ENCODE data around the gene ANKRD22. TPM values are rescaled to one million over a fixed set of nuclear protein-coding genes. Genes with fewer than 3 reads are reported as not detected.
"Not testable (repeated sequence)": the region's sequence is repeated elsewhere in the genome, so short reads cannot be mapped to it uniquely, and the experiment has no call there.

ANKRD22 gene
- total and polyA plus RNA-seq, 7 experiments from 2014 or later, result 0.32 to 1.2 (median 0.48) TPM; not detected in 1

- no peak overlapping the region for H3K27ac ChIP-seq (ENCODE audit: low read depth, low read length)
- H3K27ac Mint-ChIP-seq, result no peak overlapping the region
- H3K27me3 Mint-ChIP-seq, result no peaks in the 10 kb centered on the region
- H3K4me3 Mint-ChIP-seq, result no peak overlapping the region
- H3K9me3 Mint-ChIP-seq, result no peaks in the 10 kb centered on the region
- peaks cover 33 to 90% (median 81%) of the 10 kb centered on the region in 7 donors for H3K4me1 Mint-ChIP-seq
- intact Hi-C loops (cut with micrococcal nuclease), result loop anchor here in 1 of 2 donors (1.0 kb wide), 2 partner anchors 8 to 11 kb away; no protein-coding TSS in a partner anchor
- CTCF ChIA-PET, result interaction anchor here (1.2 kb wide), 1 partner anchor 53 kb away, joined by 3 read pairs; no protein-coding TSS in a partner anchor
- ATAC-seq (no peak), DNase-seq (no peak)
- no peaks in the 10 kb centered on the region for H3K27me3 ChIP-seq (ENCODE audit: control insufficient read depth in 2 of 2, insufficient read depth in 2 of 2, low read length in 2 of 2)
- H3K36me3 Mint-ChIP-seq, result peaks cover 0 to 17% (median 0%) of the 10 kb centered on the region in 5 donors
- H3K9me3 ChIP-seq (ENCODE audit: control insufficient read depth in 2 of 3, low read length in 3 of 3), result no peaks in the 10 kb centered on the region
- POLR2A ChIA-PET, result interaction anchor here (1.4 kb wide), 1 partner anchor 13 kb away, joined by 3 read pairs; no protein-coding TSS in a partner anchor
- peaks cover 18 to 45% of the 10 kb centered on the region in 2 donors for H3K4me1 ChIP-seq (ENCODE audit: control insufficient read depth in 2 of 2, insufficient read depth in 2 of 2, low read length in 2 of 2)
- H3K4me3 ChIP-seq (ENCODE audit: low read length), result no peak overlapping the region
- H3K36me3 ChIP-seq (ENCODE audit: control insufficient read depth in 2 of 3, insufficient read depth in 3 of 3, low read length in 3 of 3), result peaks cover 0 to 3% (median under 1%) of the 10 kb centered on the region in 3 experiments
Measured at GRCh38 chr10:88888810-88889445, 37.3 kb upstream of the ANKRD22 start.

GRCh38 chr10:88886557-88886956, 34.9 kb upstream of the ANKRD22 start:
- POLR2A ChIA-PET, result interaction anchor here (0.6 to 1.2 kb wide), 3 partner anchors 9 to 532 kb away, joined by 3 to 4 read pairs (median 4); no protein-coding TSS in a partner anchor
- H3K4me1 Mint-ChIP-seq, result peaks cover 47 to 97% (median 93%) of the 10 kb centered on the region in 7 donors
- CTCF ChIA-PET, result interaction anchor here (0.9 to 1.1 kb wide), 2 partner anchors 14 to 48 kb away, joined by 3 read pairs; no protein-coding TSS in a partner anchor
- H3K36me3 Mint-ChIP-seq, result peaks cover 0 to 31% (median 4%) of the 10 kb centered on the region in 5 donors
- H3K9me3 Mint-ChIP-seq, result no peaks in the 10 kb centered on the region
- Histone ChIP-seq H3K36me3 (ENCODE audit: control insufficient read depth in 2 of 3, insufficient read depth in 3 of 3, low read length in 3 of 3) (no peaks in the 10 kb centered on the region), H3K27ac (ENCODE audit: low read depth, low read length) (no peak overlapping the region), H3K4me3 (ENCODE audit: low read length) (no peak overlapping the region), H3K9me3 (ENCODE audit: control insufficient read depth in 2 of 3, low read length in 3 of 3) (no peaks in the 10 kb centered on the region), H3K4me1 (ENCODE audit: control insufficient read depth in 2 of 2, insufficient read depth in 2 of 2, low read length in 2 of 2) (peaks cover 35 to 65% of the 10 kb centered on the region in 2 donors), H3K27me3 (ENCODE audit: control insufficient read depth in 2 of 2, insufficient read depth in 2 of 2, low read length in 2 of 2) (no peaks in the 10 kb centered on the region)
- no peak for ATAC-seq
- no peak for DNase-seq
- H3K4me3 Mint-ChIP-seq, result peak overlapping the region in 1 of 10 donors; percentile 14
- intact Hi-C loops (cut with micrococcal nuclease), result no loop called here
- H3K27me3 Mint-ChIP-seq, result no peaks in the 10 kb centered on the region
- no peak overlapping the region for H3K27ac Mint-ChIP-seq

GRCh38 chr10:88883448-88883809, 31.8 kb upstream of the ANKRD22 start:
- H3K4me1 Mint-ChIP-seq, result peaks cover 42 to 94% (median 81%) of the 10 kb centered on the region in 7 donors
- Histone ChIP-seq H3K9me3 (ENCODE audit: control insufficient read depth in 2 of 3, low read length in 3 of 3) (no peaks in the 10 kb centered on the region), H3K27ac (ENCODE audit: low read depth, low read length) (no peak overlapping the region), H3K4me3 (ENCODE audit: low read length) (no peak overlapping the region), H3K4me1 (ENCODE audit: control insufficient read depth in 2 of 2, insufficient read depth in 2 of 2, low read length in 2 of 2) (peaks cover 43 to 63% of the 10 kb centered on the region in 2 donors), H3K27me3 (ENCODE audit: control insufficient read depth in 2 of 2, insufficient read depth in 2 of 2, low read length in 2 of 2) (no peaks in the 10 kb centered on the region), H3K36me3 (ENCODE audit: control insufficient read depth in 2 of 3, insufficient read depth in 3 of 3, low read length in 3 of 3) (peaks cover 0 to 11% (median 0%) of the 10 kb centered on the region in 3 experiments)
- peak overlapping the region in 7 of 10 donors; percentile 55 to 100 (median 96) for H3K4me3 Mint-ChIP-seq
- H3K27ac Mint-ChIP-seq, result peak overlapping the region in 4 of 9 donors; percentile 38 to 75 (median 46)
- POLR2A ChIA-PET, result interaction anchor here (0.6 kb wide), 1 partner anchor 368 kb away, joined by 3 read pairs; no protein-coding TSS in a partner anchor
- DNase-seq (no peak), ATAC-seq (no peak)
- CTCF ChIA-PET, result interaction anchor here (1.0 kb wide), 1 partner anchor 48 kb away, joined by 3 read pairs; no protein-coding TSS in a partner anchor
- H3K36me3 Mint-ChIP-seq, result peaks cover 0 to 35% (median 4%) of the 10 kb centered on the region in 5 donors
- H3K27me3 Mint-ChIP-seq, result no peaks in the 10 kb centered on the region
- intact Hi-C loops (cut with micrococcal nuclease), result loop anchor here (5.0 kb wide), 4 partner anchors 196 to 1066 kb away; partner anchors contain the start of genes ATAD1 (in 1 of the 2) and RNLS (in 1 of the 2)
- H3K9me3 Mint-ChIP-seq, result no peaks in the 10 kb centered on the region

- Mint-ChIP-seq H3K4me3 (peak overlapping the region; percentile 45 to 100 (median 97)), H3K27ac (peak overlapping the region in 5 of 9 donors; percentile 43 to 97 (median 63)), H3K4me1 (peaks cover 43 to 94% (median 81%) of the 10 kb centered on the region in 7 donors), H3K36me3 (peaks cover 0 to 35% (median 4%) of the 10 kb centered on the region in 5 donors)
- not testable (repeated sequence) for DNase-seq; H3K9me3 ChIP-seq (ENCODE audit: control insufficient read depth in 2 of 3, low read length in 3 of 3); H3K27me3 Mint-ChIP-seq; H3K27me3 ChIP-seq (ENCODE audit: control insufficient read depth in 2 of 2, insufficient read depth in 2 of 2, low read length in 2 of 2); H3K27ac ChIP-seq (ENCODE audit: low read depth, low read length); ATAC-seq; H3K9me3 Mint-ChIP-seq
- Histone ChIP-seq H3K4me3 (ENCODE audit: low read length) (peak overlapping the region; percentile 85), H3K4me1 (ENCODE audit: control insufficient read depth in 2 of 2, insufficient read depth in 2 of 2, low read length in 2 of 2) (peaks cover 40 to 61% of the 10 kb centered on the region in 2 donors), H3K36me3 (ENCODE audit: control insufficient read depth in 2 of 3, insufficient read depth in 3 of 3, low read length in 3 of 3) (peaks cover 0 to 11% (median 0%) of the 10 kb centered on the region in 3 experiments)
- ChIA-PET POLR2A (interaction anchor here (0.6 kb wide), 1 partner anchor 368 kb away, joined by 3 read pairs; no protein-coding TSS in a partner anchor), CTCF (interaction anchor here (0.7 to 3.5 kb wide), 4 partner anchors 15 to 56 kb away, joined by 3 to 16 read pairs (median 3); no protein-coding TSS in a partner anchor)
- intact Hi-C loops (cut with micrococcal nuclease), result loop anchor here (5.0 kb wide), 4 partner anchors 196 to 1066 kb away; partner anchors contain the start of genes ATAD1 (in 1 of the 2) and RNLS (in 1 of the 2)
Measured at GRCh38 chr10:88882646-88883447, 31.2 kb upstream of the ANKRD22 start.

GRCh38 chr10:88881922-88882645, 30.4 kb upstream of the ANKRD22 start:
- POLR2A ChIA-PET, result interaction anchor here (0.5 to 1.6 kb wide), 11 partner anchors 13 to 790 kb away, joined by 3 to 8 read pairs (median 3); no protein-coding TSS in a partner anchor
- intact Hi-C loops (cut with micrococcal nuclease), result loop anchor here (1.0 to 5.0 kb wide), 11 partner anchors 7 to 1065 kb away; partner anchors contain the start of genes IFIT5 (in 2 of the 2), ATAD1 (in 1 of the 2), FAS (in 1 of the 2) and KLLN (in 1 of the 2)
- Histone ChIP-seq H3K9me3 (ENCODE audit: control insufficient read depth in 2 of 3, low read length in 3 of 3) (no peaks in the 10 kb centered on the region), H3K27ac (ENCODE audit: low read depth, low read length) (no peak overlapping the region), H3K36me3 (ENCODE audit: control insufficient read depth in 2 of 3, insufficient read depth in 3 of 3, low read length in 3 of 3) (peaks cover 0 to 11% (median 0%) of the 10 kb centered on the region in 3 experiments), H3K4me1 (ENCODE audit: control insufficient read depth in 2 of 2, insufficient read depth in 2 of 2, low read length in 2 of 2) (peaks cover 44 to 54% of the 10 kb centered on the region in 2 donors), H3K4me3 (ENCODE audit: low read length) (peak overlapping the region; percentile 85), H3K27me3 (ENCODE audit: control insufficient read depth in 2 of 2, insufficient read depth in 2 of 2, low read length in 2 of 2) (no peaks in the 10 kb centered on the region)
- H3K4me1 Mint-ChIP-seq, result peaks cover 43 to 89% (median 79%) of the 10 kb centered on the region in 7 donors
- no peaks in the 10 kb centered on the region for H3K27me3 Mint-ChIP-seq
- H3K36me3 Mint-ChIP-seq, result peaks cover 0 to 36% (median 4%) of the 10 kb centered on the region in 5 donors
- H3K9me3 Mint-ChIP-seq, result peaks cover 0 to under 1% (median 0%) of the 10 kb centered on the region in 11 donors
- DNase-seq (no peak), ATAC-seq (no peak)
- H3K4me3 Mint-ChIP-seq, result peak overlapping the region; percentile 95 to 100 (median 98)
- H3K27ac Mint-ChIP-seq, result peak overlapping the region in 7 of 9 donors; percentile 45 to 97 (median 95)
- CTCF ChIA-PET, result interaction anchor here (0.6 to 3.5 kb wide), 5 partner anchors 15 to 1025 kb away, joined by 3 to 16 read pairs (median 3); no protein-coding TSS in a partner anchor
